Dedifferentiated amniotic fluid mesenchymal stem cell (primary cell): ENCODE data around the gene PCBP3.

Experiments
- DNase-seq: peaks from one replicate; pipeline ENCODE4 v3.0.0-alpha.2; 2016; ENCODE audit errors: extremely low spot score

The PCBP3 gene

DNA sequence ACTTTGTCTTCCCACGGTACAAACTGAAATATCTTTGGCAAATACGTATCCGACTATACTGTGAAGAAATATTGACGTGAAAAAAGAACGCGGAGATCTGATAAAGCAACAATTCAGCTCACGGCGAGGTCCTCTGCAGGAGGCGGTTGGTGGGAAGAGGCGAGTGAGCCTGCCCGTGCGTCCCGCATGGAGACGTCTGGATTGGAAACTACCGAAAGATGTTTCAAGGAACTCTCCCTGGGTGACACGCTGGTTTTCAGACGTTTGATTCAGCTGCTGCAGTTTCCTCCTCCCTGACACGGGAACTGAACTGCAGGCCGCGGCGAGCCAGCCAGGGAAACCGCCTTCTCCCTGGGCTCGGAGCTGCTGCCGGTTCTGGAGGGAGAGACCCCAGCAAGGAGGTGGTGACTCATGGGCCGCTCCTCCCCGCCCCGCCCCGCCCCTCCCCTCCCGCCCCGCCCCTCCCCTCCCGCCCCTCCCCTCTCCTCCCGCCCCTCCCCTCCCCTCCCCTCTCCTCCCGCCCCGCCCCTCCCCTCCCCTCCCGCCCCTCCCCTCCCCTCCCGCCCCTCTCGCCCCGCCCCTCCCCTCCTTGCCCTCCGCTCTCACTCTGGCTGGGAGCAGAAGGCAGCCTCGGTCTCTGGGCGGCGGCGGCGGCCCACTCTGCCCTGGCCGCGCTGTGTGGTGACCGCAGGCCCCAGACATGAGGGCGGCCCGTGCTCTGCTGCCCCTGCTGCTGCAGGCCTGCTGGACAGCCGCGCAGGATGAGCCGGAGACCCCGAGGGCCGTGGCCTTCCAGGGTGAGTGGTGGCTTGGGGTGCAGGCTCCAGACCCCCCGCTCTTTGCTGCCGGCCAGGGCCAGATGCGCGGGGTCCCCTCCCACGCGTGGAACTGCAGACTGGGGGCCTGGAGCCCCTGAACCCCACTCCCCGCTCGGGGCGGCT lies 337.9 kb downstream of the PCBP3 start, which contains the start of gene COL6A1:
Gene COL6A1, plus strand, starts transcription at position 620 of the 941 bp plus-strand sequence. Its CDS starts 81 bp downstream, at position 701.
- peak; percentile 79 for DNase-seq

DNA sequence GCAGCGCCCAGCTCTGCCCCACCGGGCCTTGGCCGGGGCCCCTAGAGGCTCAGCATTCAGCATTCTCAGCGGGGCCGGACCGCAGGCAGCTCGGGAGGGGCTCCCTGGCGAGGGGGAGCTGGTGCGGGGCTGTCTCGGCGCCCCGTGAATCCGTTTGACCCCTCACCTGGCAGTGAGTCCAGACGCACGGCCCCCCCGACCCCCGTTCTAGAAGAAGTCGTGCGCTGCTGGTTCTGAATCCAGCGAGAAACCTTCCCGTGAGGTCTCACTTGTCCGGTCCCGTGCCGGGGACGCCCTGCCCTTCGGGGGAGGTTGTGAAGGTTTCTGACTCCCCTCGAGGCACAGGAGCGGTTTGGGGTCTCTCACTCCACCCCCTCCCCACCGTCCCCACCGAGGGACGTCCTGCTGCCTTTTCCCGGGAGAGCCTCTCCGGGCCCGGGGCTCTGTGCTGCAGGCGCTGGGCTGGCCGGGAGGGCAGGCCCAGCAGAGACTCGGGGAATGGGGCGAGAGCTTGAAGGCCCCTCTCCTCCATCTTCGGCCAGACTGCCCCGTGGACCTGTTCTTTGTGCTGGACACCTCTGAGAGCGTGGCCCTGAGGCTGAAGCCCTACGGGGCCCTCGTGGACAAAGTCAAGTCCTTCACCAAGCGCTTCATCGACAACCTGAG lies 338.7 kb downstream of the PCBP3 start:
- no peak for DNase-seq

DNA sequence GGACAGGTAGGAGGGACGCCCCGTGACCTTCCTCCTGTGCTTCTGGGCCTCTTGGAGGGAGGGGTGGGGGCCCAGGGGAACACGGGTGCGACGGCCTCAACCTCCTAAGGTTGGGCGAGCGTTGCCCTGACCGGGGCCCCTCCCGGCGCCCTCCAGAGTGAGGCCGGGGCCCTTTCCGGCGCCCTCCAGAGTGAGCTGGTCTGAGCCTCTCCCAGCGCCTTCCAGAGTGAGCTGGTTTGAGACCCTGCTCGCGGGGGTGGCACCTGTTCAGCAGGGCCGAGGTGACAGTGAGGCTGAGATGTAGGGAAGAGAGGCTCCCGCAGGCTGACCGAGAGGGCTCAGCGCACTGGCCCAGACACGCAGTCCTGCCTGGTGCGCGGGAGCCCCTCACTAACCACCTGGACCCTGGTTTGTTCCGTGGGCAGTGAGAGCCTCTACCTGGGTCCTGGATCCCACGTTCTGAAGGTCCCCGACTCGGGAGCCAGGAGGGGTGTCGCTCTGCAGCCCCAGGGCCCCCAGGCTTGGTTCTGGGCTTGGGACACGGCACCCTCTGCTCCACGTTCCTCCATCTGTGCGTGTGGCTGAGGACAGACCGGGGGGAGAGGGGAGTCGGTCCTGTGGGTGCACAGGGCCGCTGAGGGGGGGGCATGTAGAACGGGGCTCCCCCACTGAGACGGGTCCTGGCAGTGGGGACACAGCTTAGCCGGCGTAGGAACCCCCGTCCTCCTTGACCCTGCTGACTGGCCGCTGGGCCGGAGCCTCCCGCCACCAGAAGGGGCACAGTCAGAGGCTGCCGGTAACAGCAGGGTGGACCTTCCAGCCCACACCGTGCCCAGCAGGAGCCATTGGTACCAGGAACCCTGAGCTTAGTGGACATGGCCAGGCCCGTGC lies 339.5 kb downstream of the PCBP3 start:
- DNase-seq = no peak

DNA sequence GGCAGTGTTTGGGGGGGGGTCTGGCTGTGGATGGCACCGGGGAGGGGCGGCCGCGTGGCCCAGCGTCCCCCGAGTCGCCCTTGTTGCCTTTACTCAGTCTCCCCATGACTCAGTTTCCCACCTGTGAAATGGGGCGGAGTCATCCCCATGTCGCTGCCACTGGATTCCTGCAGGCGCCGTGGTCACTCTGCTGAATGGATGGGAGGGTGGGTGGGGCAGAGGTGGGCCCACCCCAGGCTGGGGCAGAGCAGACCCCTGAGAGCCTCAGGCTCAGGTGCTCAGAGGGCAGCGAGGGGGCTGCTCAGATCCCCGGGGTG lies 340.1 kb downstream of the PCBP3 start:
- no peak for DNase-seq

DNA sequence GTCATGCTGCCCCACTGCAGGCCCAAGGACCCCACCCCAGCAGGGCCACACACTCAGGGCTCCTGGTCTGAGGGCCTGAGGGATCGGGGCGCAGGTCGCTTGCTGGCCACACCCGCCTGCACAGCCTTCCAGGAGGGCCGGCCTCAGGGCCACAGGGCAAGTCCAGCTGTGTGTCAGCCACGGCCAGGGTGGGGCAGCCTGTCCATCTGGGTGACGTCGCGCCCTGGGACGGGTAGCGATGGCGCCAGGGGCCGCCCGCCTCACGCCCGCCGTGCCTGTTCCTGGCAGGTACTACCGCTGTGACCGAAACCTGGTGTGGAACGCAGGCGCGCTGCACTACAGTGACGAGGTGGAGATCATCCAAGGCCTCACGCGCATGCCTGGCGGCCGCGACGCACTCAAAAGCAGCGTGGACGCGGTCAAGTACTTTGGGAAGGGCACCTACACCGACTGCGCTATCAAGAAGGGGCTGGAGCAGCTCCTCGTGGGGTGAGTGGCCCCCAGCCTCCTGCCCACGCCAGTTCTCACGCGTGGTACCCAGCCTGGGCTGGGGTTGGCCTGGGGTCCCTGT lies 340.5 kb downstream of the PCBP3 start:
- no peak for DNase-seq

DNA sequence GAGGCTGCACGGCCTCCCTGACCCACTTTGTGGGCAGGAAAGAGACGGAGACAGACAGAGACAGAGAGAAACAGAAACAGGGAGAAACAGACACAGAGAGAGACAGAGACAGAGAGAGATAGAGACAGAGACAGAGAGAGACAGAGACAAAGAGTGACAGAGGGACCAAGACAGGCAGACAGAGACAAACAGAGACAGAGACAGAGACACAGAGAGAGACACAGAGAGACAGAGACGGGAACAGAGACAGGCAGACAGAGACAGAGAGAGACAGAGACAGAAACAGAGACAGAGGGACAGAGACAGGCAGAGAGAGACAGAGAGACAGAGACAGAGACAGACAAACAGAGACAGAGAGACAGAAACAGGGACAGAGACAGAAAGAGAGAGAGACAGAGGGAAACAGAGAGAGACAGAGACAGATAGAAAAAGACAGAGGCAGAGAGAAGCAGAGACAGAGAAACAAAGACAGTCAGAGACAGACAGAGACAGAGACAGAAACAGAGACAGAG lies 341.1 kb downstream of the PCBP3 start:
- DNase-seq = no peak

DNA sequence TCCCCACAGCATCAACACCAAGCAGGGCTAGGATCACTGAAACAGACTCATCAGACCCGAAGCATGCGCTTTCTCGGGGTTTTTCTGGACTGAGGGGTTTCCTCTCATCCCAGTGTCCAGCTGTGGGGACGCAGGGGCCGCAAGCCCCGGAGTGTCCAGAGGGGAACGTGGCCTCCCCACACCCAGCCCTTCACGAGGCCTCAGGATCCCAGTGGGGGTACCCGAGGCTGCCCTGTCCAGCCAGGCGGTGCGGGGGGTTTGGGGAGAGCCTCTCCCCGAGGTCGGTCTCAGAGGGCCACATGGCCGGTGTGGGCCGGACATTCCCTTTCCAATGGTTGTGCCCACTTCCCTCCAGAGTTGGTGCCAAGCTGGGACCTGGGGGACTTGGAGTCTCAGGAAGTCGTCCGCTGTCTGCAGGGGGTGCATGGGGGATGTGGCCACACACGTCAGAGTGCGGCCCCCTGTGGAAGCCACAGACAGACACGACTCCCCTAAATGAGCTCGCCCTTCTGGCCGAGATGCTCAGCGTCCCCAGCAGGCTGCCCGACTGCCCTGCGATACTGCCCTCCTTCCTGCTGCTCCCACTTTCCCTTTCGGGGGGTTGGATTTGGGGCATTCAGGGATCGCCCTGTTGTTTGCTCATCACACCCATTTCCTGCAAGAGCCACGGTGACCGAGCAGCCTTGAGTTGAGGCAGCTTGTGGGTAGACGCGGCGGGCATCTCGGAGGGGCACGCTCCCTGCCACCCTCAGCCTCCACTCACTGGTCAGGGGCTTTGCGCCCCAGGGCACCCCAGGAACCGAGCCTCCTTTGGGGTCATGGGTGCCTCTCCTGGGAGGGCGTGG lies 342.2 kb downstream of the PCBP3 start:
- DNase-seq = no peak

DNA sequence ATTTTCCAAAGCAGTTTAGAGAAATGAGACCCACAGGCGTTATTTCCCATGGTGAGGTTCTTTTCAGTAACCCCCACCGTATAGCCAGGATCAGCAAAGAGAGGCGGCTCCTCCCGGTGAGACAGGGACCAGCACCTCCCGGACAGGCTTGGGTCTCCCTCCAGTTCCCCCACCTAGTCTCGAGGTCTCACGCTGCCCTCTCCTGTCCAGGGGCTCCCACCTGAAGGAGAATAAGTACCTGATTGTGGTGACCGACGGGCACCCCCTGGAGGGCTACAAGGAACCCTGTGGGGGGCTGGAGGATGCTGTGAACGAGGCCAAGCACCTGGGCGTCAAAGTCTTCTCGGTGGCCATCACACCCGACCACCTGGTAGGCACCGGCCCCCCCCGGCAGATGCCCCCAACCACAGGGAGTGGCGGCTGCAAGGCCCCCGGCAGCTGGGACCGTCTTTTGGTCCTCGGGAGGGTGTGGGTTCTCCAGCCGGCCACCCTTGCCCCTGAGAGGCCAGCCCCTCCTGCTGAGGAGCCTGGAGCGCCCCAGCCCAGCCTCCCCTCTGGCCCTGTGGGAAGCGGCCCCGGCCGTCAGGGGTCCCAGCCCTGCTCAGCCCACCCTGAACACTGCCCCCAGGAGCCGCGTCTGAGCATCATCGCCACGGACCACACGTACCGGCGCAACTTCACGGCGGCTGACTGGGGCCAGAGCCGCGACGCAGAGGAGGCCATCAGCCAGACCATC lies 343.0 kb downstream of the PCBP3 start:
- DNase-seq = no peak

DNA sequence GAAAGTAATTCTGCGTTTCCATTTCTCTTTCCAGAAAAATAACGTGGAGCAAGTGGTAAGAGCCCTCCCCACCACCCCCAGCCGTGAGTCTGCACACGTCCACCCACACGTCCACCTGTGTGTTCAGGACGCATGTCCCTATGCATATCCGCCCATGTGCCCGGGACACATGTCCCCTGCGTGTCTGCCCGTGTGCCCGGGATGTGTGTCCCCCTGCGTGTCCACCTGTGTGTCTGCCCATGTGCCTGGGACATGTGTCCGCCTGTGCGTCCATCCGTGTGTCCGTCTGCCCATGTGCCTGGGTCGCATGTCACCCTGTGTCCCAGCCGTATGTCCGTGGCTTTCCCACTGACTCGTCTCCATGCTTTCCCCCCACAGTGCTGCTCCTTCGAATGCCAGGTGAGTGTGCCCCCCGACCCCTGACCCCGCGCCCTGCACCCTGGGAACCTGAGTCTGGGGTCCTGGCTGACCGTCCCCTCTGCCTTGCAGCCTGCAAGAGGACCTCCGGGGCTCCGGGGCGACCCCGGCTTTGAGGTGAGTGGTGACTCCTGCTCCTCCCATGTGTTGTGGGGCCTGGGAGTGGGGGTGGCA lies 343.7 kb downstream of the PCBP3 start:
- DNase-seq = no peak

DNA sequence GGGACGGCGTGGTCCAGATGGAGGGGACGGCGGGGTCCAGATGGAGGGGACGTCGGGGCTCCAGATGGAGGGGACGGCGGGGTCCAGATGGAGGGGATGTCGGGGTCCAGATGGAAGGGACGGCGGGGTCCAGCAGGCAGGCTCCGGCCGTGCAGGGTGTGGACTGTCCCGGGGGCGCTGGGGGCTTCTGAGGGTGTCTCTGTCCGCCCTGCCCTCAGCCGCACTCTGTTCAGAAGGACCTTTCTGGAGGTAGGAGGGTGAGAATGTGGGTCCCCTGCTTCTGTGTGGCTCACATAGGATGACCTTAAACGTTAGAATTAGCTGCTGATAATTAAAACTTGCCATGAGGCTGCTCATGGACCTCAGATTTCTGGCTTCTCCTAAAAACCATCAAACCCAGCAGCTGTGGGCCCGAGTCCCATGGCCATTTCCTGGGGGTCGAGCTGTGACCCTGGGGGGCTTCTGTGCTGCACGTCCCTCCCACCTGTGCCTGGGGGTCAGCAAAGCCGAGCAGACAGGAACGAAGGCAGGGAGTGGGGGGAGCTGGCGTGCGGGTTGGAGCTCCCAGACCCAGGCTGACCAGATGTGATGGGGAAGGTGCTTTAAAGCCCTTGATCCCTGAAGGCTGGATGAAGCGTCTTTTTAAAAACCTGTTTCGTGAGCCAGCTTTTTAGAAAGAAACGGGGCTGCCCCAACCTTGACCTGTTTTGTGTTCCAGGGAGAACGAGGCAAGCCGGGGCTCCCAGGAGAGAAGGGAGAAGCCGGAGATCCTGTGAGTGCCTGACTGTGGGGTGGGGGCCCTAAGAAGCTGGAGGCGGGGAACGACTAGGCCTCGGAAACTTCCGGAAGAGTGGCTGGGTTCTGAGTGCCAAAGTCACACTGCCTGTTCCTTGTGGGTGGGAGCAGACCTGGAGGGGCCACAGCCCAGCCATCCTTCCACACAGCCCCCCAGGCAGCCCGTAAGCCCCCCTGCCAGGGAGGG lies 345.1 kb downstream of the PCBP3 start:
- no peak for DNase-seq

DNA sequence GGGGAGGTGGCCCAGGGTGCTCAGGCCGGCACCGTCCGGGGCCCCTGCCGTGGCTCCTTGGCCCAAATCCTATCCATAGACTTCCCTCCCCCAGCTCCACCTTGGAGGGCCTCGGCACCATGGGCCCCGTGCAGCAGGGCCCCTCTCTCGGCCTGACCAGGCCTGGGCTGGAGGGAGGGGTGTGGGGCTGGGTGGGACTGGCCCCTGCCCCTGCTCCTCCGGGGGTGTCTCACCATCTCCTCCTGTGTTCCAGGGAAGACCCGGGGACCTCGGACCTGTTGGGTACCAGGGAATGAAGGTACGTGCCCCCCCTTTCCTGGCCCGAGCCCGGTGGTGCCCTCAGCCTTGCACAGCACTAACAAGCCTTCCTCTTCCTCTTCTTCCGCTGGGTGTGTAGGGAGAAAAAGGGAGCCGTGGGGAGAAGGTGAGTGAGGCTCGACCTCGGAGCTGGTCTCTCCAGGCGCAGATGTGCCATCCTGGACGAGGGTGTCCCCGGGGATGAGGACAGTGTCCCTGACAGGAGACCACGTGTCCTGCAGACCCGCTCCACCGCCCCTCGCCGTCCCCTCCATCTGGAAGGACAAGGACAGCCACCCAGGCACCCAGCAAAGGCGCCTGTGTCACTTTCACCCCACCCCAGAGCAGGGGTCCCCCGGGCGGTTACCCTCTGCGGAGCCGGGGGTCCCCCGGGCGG lies 346.0 kb downstream of the PCBP3 start:
- DNase-seq = no peak

DNA sequence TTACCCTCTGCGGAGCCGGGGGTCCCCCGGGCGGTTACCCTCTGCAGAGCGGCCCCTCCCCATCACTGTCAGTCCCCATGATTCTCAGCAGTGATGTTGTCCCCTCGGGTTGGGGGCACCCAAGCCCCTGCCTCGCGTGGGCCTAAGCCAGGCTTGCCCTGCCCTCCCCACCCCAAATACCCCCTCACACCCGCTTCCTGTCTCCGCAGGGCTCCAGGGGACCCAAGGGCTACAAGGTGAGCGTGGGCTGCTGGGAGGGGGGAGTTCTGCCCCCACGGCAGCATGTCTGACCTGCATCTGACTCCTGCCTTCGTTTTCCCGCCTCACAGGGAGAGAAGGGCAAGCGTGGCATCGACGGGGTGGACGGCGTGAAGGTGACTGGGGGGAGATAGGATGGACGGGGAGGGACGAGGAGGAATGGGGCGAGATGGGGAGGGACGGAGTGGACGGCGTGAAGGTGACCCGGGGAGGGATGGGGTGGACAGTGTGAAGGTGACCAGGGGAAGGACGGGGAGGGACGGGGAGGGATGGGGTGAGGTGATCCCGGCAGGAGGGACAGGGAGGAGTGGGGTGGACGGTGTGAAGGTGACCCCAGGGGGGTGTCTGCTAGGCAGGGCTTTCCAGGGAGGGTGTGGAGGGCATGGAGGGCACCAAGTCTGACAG lies 346.7 kb downstream of the PCBP3 start:
- DNase-seq = no peak

DNA sequence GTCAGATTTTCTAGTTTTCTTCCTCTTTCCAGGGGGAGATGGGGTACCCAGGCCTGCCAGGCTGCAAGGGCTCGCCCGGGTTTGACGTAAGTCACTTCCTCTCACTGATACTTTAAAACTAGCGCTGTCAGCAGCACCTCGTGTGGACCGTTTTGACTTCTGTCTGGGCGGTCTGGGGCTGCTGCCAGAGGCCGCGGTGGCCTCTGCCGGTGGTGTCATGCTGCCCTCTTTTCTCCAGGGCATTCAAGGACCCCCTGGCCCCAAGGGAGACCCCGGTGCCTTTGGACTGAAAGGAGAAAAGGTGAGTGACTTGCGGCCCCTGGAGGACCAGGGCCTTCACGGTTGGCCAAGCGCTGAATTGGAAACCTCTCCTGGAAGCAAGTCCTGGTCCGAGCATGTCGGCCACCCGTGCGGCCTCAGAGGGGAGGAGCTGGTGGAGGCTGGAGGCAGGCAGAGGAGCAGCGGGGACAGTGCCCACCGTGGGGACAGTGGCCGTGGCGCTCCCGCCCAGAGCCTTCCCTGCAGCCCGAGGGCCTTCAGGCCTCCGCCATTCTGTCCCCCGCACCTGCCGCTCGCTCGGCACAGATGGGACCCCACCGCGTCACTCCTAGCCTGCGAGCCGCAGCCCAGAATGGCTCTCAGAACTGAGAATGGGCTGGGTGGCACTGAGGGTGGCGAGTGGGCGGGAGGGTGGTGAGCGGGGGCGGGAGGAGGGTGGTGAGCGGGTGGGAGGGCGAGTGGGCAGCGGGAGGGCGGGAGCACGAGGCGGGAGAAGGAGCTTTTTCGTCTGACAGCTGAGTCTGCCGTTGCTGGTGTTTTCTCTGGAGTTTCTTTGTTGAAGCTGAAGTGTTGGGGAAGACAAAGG lies 347.4 kb downstream of the PCBP3 start:
- no peak for DNase-seq

DNA sequence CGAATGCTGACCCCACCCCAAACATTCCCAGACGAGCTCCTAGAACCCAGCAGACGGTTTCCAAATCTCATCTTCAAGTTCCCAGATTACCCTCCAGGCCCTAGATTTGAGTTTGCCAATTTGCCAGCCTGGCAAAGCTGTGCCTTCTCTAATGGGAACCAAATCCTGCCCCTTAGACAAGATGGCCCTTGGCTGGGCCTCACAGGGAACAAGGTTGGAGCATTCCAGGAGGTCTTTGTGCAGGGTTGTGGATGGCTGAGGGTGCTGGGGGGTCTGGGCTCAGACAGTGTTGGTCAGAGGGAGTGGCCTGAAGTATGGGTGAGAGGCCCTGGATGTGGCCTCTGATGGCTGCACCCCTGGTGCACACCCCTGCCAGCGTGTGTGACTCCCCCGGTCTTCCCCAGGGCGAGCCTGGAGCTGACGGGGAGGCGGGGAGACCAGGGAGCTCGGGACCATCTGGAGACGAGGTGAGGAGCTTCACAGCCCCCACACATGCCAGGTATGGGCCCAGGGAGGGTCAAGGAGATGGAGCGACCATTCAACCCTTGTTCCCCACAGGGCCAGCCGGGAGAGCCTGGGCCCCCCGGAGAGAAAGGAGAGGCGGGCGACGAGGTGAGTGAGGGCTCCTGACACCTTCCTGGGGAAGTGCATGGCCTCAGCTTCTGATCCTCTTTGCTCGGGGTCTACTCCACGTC lies 348.2 kb downstream of the PCBP3 start:
- DNase-seq = no peak
